ENCODE results near the gene DCBLD1. TPM values are rescaled to one million over a fixed set of nuclear protein-coding genes. Genes with fewer than 3 reads are reported as not detected.

DCBLD1 gene
- total and polyA plus RNA-seq, 2 experiments from 2014 or later = 3.5 to 16.5 TPM

GRCh38 chr6:117531809-117532725 is 49.6 kb downstream of the DCBLD1 start:
- H3K27ac ChIP-seq = no peak overlapping the region
- TF ChIP-seq, protein P1, sequence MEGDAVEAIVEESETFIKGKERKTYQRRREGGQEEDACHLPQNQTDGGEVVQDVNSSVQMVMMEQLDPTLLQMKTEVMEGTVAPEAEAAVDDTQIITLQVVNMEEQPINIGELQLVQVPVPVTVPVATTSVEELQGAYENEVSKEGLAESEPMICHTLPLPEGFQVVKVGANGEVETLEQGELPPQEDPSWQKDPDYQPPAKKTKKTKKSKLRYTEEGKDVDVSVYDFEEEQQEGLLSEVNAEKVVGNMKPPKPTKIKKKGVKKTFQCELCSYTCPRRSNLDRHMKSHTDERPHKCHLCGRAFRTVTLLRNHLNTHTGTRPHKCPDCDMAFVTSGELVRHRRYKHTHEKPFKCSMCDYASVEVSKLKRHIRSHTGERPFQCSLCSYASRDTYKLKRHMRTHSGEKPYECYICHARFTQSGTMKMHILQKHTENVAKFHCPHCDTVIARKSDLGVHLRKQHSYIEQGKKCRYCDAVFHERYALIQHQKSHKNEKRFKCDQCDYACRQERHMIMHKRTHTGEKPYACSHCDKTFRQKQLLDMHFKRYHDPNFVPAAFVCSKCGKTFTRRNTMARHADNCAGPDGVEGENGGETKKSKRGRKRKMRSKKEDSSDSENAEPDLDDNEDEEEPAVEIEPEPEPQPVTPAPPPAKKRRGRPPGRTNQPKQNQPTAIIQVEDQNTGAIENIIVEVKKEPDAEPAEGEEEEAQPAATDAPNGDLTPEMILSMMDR (IDR thresholded peaks at IDR 0.05; ENCODE audit: low read depth, low read length) = no peak
- no peak for DNase-seq (ENCODE audit: low read depth in 1 of 2, low spot score in 1 of 2)
- no peaks in the 10 kb centered on the region for H3K27me3 ChIP-seq
- H3K4me1 ChIP-seq (ENCODE audit: low read depth) = no peaks in the 10 kb centered on the region
- H3K36me3 ChIP-seq = no peaks in the 10 kb centered on the region
- H3K9me3 ChIP-seq (ENCODE audit: low read depth) = no peaks in the 10 kb centered on the region
- H3K4me3 ChIP-seq = no peak overlapping the region

DNA sequence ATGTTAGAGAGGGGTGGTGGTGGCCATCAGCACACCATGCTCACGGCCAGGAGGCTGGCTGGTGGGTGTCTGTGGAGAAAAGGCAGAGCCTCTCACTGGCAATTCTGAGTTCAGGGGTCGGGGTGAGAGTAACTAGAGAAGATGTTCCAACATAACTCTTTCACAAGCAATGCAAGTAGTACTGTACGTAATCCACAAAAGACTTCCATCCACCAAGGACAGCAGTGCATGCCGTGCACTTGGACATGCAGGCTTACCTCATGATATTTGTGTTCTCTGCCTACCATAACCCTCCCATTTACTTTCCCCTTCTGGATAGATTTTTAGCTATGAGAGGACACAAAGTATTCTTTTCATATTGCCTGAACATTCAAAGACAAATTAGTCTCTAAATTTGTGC is 51.3 kb downstream of the DCBLD1 start:
- H3K27ac ChIP-seq = no peak overlapping the region
- no peak overlapping the region for H3K4me3 ChIP-seq
- H3K27me3 ChIP-seq = no peaks in the 10 kb centered on the region
- H3K36me3 ChIP-seq = no peaks in the 10 kb centered on the region
- no peak for DNase-seq (ENCODE audit: low read depth in 1 of 2, low spot score in 1 of 2)
- no peaks in the 10 kb centered on the region for H3K4me1 ChIP-seq (ENCODE audit: low read depth)
- no peaks in the 10 kb centered on the region for H3K9me3 ChIP-seq (ENCODE audit: low read depth)
- TF ChIP-seq, protein P1 (IDR thresholded peaks at IDR 0.05; ENCODE audit: low read depth, low read length) = no peak

DNA sequence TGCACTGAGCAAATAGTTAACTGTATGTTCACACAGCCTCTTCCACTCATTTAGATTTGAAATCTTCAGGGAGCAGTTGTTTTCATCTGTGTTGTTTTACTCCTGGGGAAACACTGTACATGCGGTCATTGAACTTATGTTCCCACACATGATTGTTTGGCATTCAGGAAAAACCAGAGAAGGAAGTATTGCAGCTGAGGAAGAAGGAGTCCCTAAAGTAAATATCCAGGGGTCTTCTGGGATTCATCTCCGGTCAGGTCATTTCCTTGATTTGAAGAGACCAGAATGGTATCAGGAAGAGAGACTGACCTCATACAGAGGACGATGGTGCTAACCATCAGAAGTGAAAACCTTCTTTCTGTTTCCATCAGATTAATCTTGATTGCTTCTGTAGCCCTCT is 52.5 kb downstream of the DCBLD1 start:
- H3K27ac ChIP-seq = no peak overlapping the region

DNA sequence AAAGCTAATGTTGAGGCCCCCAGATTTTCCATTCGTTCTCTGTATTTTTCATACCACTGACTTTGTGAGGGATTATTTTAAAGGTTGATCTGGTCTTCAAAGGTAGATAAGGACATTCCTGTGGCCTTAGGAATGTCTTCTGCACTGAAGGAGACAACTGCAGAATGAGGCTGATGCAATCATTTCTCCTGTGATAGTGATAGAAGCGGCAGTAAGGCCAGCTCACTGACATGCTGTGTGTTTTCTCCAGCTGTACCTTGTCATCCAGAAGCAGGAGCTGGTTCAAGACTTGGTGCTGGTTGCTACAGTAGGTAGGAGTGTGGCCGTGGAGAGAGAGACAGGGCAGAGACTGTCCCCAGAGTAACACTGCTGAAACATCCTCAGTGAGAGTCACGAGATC is 53.8 kb downstream of the DCBLD1 start:
- Histone ChIP-seq H3K4me3 (no peak overlapping the region), H3K9me3 (ENCODE audit: low read depth) (no peaks in the 10 kb centered on the region), H3K27me3 (no peaks in the 10 kb centered on the region), H3K36me3 (no peaks in the 10 kb centered on the region), H3K27ac (no peak overlapping the region), H3K4me1 (ENCODE audit: low read depth) (no peaks in the 10 kb centered on the region)
- DNase-seq (ENCODE audit: low read depth in 1 of 2, low spot score in 1 of 2) = peak in 1 of 2 donors; percentile 58
- TF ChIP-seq, protein P1 (IDR thresholded peaks at IDR 0.05; ENCODE audit: low read depth, low read length) = no peak

More for the DNA sequence above, 52.5 kb downstream of the DCBLD1 start:
- Histone ChIP-seq H3K27me3 (no peaks in the 10 kb centered on the region), H3K4me3 (no peak overlapping the region), H3K4me1 (ENCODE audit: low read depth) (no peaks in the 10 kb centered on the region), H3K9me3 (ENCODE audit: low read depth) (no peaks in the 10 kb centered on the region), H3K36me3 (no peaks in the 10 kb centered on the region)
- TF ChIP-seq, protein P1 (IDR thresholded peaks at IDR 0.05; ENCODE audit: low read depth, low read length) = no peak
- no peak for DNase-seq (ENCODE audit: low read depth in 1 of 2, low spot score in 1 of 2)

DNA sequence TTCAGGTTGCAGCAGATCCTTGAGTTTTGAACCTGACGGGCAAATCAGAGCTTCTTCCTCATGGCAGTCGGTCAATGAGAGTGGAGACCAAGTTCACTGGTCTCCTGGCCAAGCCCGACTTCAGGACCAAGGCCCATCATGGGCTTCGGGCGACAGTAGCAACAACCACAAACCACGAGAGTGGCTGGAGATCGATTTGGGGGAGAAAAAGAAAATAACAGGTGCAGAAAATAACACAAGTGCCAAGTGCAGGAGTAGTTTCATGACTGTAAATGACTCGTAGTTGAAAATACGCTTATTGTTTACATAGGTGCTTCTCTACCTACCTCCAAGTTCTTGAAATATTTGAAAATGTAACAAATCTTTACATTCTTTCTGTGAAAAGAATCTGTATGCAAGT is 56.1 kb downstream of the DCBLD1 start:
- no peaks in the 10 kb centered on the region for H3K27me3 ChIP-seq
- H3K27ac ChIP-seq = no peak overlapping the region
- H3K4me3 ChIP-seq = no peak overlapping the region
- H3K9me3 ChIP-seq (ENCODE audit: low read depth) = no peaks in the 10 kb centered on the region
- no peaks in the 10 kb centered on the region for H3K4me1 ChIP-seq (ENCODE audit: low read depth)
- TF ChIP-seq, protein P1 (IDR thresholded peaks at IDR 0.05; ENCODE audit: low read depth, low read length) = no peak
- H3K36me3 ChIP-seq = no peaks in the 10 kb centered on the region
- DNase-seq (ENCODE audit: low read depth in 1 of 2, low spot score in 1 of 2) = no peak
